Fibroblast of pulmonary artery (primary cell): ENCODE measurements around the gene RPS27L.

ENCODE experiments used
- DNase-seq: peaks from one replicate; pipeline ENCODE4 v3.0.0-alpha.2; 2010; ENCODE audit warnings: low read depth
- H3K4me3 ChIP-seq: replicated peaks from 2 replicates; pipeline ENCODE4 v1.5.1; 2011; ENCODE audit warnings: low read depth, mild to moderate bottlenecking, control low read depth, low read length, moderate library complexity
- CTCF ChIP-seq: IDR thresholded peaks from 2 replicates; pipeline ENCODE4 v1.5.1; 2011; ENCODE audit warnings: mild to moderate bottlenecking, control low read depth, low read length, inconsistent platforms; ENCODE audit errors: missing control alignments

RPS27L gene

DNA sequence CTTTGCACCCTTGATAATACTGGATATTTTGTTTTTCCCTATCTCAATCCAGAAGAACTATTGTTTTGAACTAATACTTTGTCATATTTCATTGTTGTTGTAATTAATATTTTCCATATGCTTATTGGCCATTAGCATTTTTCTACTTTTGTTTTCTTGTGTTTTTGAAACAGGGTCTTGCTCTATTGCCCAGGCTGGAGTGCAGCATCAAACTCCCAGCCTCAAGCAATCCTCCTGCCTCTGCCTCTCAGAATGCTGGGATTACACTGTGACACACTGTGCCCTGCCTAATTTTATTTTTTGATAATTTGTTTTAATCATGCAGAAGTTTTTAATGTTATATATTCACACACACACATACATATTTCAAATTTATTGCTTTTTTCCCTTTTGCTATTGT, 3.4 kb upstream of the RPS27L start:
- H3K4me3 ChIP-seq, result no peak overlapping the region
- no peak for DNase-seq
- TF ChIP-seq CTCF, result no peak

GRCh38 chr15:63157891-63158431, 684 bp upstream of the RPS27L start:
- DNase-seq, result peak; percentile 85
- peak; percentile 31 for TF ChIP-seq CTCF
- H3K4me3 ChIP-seq, result peak overlapping the region; percentile 94

- DNase-seq, result peak; percentile 54
- peak overlapping the region; percentile 94 for H3K4me3 ChIP-seq
- no peak for TF ChIP-seq CTCF
Measured at GRCh38 chr15:63156755-63157117, 541 bp downstream of the RPS27L start.

DNA sequence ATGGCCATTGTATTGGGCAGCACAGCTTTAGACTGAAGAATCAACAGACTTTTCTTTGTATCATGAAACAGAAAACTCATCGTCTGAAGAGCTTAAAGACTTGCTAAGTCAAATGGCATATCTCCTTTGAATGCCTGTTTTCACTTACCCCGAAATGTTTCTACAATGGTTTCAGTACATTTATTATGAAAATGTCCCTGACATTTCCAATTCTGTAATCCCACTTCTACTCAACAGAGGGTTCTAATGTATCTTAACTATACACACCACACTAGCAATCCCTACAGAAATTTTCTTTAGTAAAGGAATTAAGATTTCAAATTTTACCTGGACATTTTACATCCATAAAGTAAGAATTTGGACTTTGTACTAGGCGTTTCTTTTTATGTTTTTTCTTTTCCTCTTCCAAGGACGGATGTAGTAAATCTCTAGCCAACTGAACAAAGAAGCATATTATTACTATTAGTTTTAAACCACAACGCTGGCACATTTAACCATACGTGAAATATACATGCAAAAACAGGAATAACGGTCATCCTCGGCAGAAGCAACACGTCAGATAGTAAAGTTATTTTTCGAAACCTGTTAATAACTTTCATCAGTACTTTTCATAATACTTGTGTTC, 1.1 kb downstream of the RPS27L start:
- DNase-seq, result peak; percentile 28
- peak; percentile 19 for TF ChIP-seq CTCF
- peak overlapping the region; percentile 94 for H3K4me3 ChIP-seq

DNA sequence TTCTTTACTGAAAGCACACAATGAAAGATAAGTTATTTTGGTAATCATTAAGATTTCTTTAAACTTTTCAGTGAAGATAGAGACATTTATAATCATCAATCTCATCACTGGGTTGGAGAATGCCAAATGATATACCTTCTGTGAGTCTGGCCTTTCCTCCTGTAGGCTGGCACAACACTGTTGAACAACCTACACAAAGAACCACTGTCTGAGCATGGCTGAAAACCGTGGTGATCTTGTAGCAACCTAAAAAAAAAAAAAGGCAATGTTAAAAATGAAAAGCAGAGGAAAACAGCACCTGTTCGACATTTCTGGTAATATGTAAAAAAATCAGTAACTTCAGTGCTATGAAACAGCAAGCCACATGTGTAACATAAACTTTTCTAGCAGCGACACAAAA, 1.8 kb downstream of the RPS27L start:
- no peak for TF ChIP-seq CTCF
- H3K4me3 ChIP-seq, result peak overlapping the region; percentile 94

DNA sequence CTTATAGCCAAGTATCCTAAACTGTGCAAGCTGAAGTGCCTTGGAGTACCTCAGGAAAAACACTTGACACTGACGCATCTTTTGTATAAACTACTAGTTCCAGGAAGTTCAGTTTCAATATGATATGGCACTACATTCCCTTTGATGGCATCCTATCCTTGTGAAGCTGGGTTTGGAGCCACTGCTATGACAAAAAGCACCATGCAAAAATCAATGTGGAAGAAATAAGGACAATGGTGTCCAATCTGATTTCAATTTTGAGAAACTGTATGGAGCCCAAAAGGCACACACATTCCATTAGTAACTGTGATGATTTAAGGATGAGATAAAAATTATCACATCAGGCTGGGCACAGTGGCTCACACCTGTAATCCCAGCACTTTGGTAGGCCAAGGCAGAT, 5.6 kb downstream of the RPS27L start:
- DNase-seq, result no peak
- TF ChIP-seq CTCF, result no peak
- H3K4me3 ChIP-seq, result no peak overlapping the region

More for the DNA sequence above, 1.8 kb downstream of the RPS27L start:
- DNase-seq, result no peak

DNA sequence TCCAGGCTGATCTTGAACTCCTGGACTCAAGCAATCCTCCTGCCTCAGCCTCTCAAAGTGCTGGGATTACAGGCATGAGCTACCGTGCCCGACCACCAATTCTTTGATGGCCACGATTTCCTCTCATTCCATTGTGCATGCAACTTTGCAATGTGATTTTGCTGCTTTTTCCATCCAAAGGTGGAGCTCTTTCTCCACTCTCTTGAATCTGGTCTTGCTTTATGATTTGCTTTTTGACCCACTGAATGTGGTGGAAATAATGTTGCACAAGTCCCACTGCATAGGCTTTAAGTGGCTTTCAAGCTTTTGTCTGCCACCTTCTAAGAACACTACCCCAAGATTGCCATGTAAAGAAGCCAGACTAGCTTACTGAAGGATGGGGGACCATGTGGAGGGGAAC, 10.6 kb downstream of the RPS27L start:
- H3K4me3 ChIP-seq, result no peak overlapping the region
- peak; percentile 24 for TF ChIP-seq CTCF
- DNase-seq, result peak; percentile 53
